ENCODE data around the gene NCK2.

GRCh38 chr2:105820151-105820550 lies 75.4 kb downstream of the NCK2 start:
- no peak for TF ChIP-seq ZNF354B (CRISPR knock-in tag; IDR thresholded peaks at IDR 0.05)
- TF ChIP-seq SUZ12 (IDR thresholded peaks at IDR 0.05; ENCODE audit: low read depth, low read length): no peak
- no peak for TF ChIP-seq CREB3 (CRISPR knock-in tag; IDR thresholded peaks at IDR 0.05)
- no peak for TF ChIP-seq ATF1 (CRISPR knock-in tag; IDR thresholded peaks at IDR 0.05)
- no peak for TF ChIP-seq REST (IDR thresholded peaks at IDR 0.05; ENCODE audit: borderline replicate concordance in 1 of 2, low read depth in 1 of 2, low read length in 2 of 2)
- TF ChIP-seq ZNF34 (CRISPR knock-in tag; IDR thresholded peaks at IDR 0.05; ENCODE audit: borderline replicate concordance): no peak
- TF ChIP-seq SALL1 (CRISPR knock-in tag; IDR thresholded peaks at IDR 0.05): no peak
- no peak for TF ChIP-seq E2F1 (CRISPR knock-in tag; IDR thresholded peaks at IDR 0.05)
- no peak for TF ChIP-seq IKZF5 (CRISPR knock-in tag; IDR thresholded peaks at IDR 0.05)

Measured in HepG2 (cell line).